ENCODE measurements around the gene DCAF12. TPM values are rescaled to one million over a fixed set of nuclear protein-coding genes. Genes with fewer than 3 reads are reported as not detected.

Gene DCAF12
- total and polyA plus RNA-seq, 2 of the 13 experiments (the other 11 are each of a cell fraction or from before 2014, with no cell fraction given): 26.8 to 37.4 TPM

DNA sequence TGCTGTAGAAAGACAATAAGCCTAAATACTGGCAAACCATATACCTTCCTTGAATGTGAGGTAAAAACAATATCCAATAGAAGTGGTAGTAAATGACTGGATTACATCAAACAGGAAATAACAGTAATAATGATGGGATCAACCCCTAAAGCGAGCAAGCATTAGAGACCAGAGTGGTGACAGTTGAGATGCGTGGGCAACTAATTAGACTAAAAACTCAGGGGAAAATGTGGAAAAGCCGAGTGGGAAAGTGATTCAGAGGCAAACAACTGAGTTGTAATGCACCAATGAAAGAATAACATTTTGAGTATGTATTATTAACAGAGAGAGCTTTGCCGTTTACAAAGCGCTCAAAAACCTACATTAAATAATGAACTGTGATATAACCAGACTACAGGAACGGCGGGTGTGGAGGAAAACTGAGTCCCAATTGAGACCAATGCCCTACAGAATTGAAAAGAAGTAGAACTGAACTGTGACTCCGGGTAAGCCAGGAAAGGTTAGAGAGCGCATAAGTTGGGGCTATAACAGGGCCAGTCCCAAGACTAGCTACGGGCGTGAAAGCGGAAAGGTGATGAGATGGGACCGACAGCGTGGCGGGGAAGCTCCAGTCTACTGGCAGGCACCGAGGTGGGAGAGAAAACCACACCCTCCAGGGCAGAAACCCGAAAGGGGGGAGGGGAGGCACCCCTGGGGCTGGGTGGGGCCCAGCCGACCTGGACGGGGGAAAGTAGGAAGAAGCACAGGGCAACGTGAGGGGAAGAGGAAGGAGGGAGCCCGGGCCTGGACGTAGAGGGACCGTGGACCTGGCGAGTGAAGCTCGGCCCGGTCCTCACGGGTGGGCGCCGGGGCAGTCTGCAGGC, 78.4 kb downstream of the DCAF12 start (continued):
- TF ChIP-seq ASH2L (IDR thresholded peaks at IDR 0.05; ENCODE audit: insufficient read length, low read depth, low read length) (peak; percentile 16), ZSCAN21 (CRISPR knock-in tag; IDR thresholded peaks at IDR 0.05; ENCODE audit: borderline replicate concordance) (no peak), ATF1 (CRISPR knock-in tag; IDR thresholded peaks at IDR 0.05) (no peak), IRX3 (CRISPR knock-in tag; IDR thresholded peaks at IDR 0.05; ENCODE audit: borderline replicate concordance, low read depth) (no peak), MTF1 (CRISPR knock-in tag; IDR thresholded peaks at IDR 0.05) (no peak), ARID2 (CRISPR knock-in tag; IDR thresholded peaks at IDR 0.05; ENCODE audit: borderline replicate concordance) (no peak), MTF2 (CRISPR knock-in tag; IDR thresholded peaks at IDR 0.05; ENCODE audit: borderline replicate concordance) (0 out of 2 replicates have a peak, but pooled peaks have one; percentile 72)

DNA sequence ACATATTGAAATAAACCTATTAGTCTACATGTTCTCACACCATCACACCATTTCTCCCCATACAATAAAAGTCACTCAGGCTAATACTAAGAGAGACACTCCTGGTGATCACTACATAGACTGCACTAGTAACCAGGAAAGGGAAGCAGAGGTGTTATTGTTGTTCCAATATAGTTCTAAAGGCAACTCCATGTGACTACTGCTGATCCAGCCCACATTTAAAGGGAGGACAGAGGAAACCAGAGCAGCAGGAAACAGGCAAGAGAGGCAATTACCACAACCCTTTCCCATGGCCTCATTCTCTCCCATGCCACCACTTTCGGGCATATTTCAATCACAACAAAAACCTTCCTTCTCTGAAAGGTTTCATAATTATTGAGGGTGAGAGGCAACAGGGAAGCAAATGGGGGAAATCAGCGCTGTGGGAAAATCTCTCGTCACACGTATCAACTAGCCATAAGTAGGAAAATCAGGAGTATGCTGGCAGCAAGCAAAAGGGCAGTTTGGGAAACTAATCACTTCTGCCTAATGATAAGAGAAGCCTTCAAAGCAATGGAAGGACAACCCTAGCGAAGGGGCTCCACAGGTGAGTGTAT, 79.6 kb downstream of the DCAF12 start:
- DNase-seq (ENCODE audit: low spot score) (no peak), FAIRE-seq (peak; percentile 49), ATAC-seq (no peak)
- Histone ChIP-seq H2AFZ (ENCODE audit: low read length) (no peak overlapping the region), H3K27me3 (ENCODE audit: control insufficient read depth in 1 of 2, insufficient read depth in 2 of 2, low read length in 2 of 2) (no peaks in the 10 kb centered on the region; a peak in 1 of 5 replicates), H3K9me3 (ENCODE audit: low read length) (no peaks in the 10 kb centered on the region), H3K4me2 (ENCODE audit: low read depth, low read length) (peak overlapping the region; percentile 82), H3K4me1 (ENCODE audit: insufficient read depth, low read length) (peaks cover 48% of the 10 kb centered on the region), H3K4me3 (replicated peaks in 1 of 3; ENCODE audit: insufficient read depth in 1 of 3, low read depth in 2 of 3, low read length in 3 of 3) (peak overlapping the region; percentile 92 to 94 (median 94); a peak in 5 of 6 replicates), H3K27ac (ENCODE audit: extremely low read length, insufficient read depth, low read length) (no peak overlapping the region), H3K36me3 (replicated peaks in 1 of 2; ENCODE audit: control insufficient read depth in 1 of 2, insufficient read depth in 2 of 2, low read length in 2 of 2) (peaks cover 0 to 2% of the 10 kb centered on the region in 2 experiments; a peak in 2 of 5 replicates), H3K9ac (ENCODE audit: insufficient read depth, low read depth, low read length) (peak overlapping the region; percentile 97), H3K79me2 (ENCODE audit: insufficient read depth, low read length) (peaks cover 64% of the 10 kb centered on the region), H4K20me1 (ENCODE audit: insufficient read depth, low read length) (peaks cover 5% of the 10 kb centered on the region; the same call in 1 of the 2 replicates)
- no TSS peak for BruUV-seq (replicated peaks)
- intact Hi-C loops (cut with micrococcal nuclease; ENCODE audit: unreplicated experiment) (no loop called here), in situ Hi-C loops (cut with HindIII; ENCODE audit: extremely low pct_ligation_motif_present, low pct_unique_long_range_greater_than_20kb) (no loop called here)
- WGBS (ENCODE audit: low lambda C conversion rate): 52% methylated on average over 5 of the region's 5 CpGs
- POLR2A ChIA-PET: interaction anchor here (0.9 to 3.7 kb wide), 4 partner anchors 26 to 132 kb away, joined by 3 to 63 read pairs (median 6); partner anchors contain the start of gene UBAP1
- TF ChIP-seq ZSCAN31 (CRISPR knock-in tag; IDR thresholded peaks at IDR 0.05; ENCODE audit: low read depth): 0 out of 2 replicates have a peak, but pooled peaks have one; percentile 23
- TF ChIP-seq JUND (CRISPR knock-in tag; IDR thresholded peaks at IDR 0.05): no peak
- TF ChIP-seq ZBED4 (CRISPR knock-in tag; IDR thresholded peaks at IDR 0.05; ENCODE audit: borderline replicate concordance): no peak
- CTCF ChIA-PET (ENCODE audit: low intra/inter-chr PET ratio, low total read pairs): no interaction called here
